ENCODE results near the gene FRG2.
"Not testable (repeated sequence)": the region's sequence is repeated elsewhere in the genome, so short reads cannot be mapped to it uniquely, and the experiment has no call there.

DNA sequence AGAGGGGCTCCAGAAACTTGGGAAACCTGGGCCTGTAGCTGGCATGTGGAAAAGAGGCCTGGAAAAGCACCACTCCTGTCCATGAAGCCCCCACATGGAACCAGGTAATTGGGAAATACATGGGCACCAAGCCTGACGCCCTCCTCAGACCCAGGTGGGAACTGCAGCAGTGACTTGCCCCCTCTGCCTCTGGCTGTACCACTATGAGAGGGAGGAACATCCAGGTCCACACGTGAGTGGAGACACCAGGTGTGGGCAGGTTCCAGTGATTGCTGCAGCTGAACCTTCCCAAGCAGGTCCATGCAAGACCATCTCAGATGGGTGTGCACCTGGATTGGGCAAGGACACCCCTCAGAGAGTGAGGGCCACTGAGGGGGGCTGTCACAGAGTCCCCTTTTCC lies 46.8 kb downstream of the FRG2 start:
- TF ChIP-seq, protein P1, sequence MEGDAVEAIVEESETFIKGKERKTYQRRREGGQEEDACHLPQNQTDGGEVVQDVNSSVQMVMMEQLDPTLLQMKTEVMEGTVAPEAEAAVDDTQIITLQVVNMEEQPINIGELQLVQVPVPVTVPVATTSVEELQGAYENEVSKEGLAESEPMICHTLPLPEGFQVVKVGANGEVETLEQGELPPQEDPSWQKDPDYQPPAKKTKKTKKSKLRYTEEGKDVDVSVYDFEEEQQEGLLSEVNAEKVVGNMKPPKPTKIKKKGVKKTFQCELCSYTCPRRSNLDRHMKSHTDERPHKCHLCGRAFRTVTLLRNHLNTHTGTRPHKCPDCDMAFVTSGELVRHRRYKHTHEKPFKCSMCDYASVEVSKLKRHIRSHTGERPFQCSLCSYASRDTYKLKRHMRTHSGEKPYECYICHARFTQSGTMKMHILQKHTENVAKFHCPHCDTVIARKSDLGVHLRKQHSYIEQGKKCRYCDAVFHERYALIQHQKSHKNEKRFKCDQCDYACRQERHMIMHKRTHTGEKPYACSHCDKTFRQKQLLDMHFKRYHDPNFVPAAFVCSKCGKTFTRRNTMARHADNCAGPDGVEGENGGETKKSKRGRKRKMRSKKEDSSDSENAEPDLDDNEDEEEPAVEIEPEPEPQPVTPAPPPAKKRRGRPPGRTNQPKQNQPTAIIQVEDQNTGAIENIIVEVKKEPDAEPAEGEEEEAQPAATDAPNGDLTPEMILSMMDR (IDR thresholded peaks at IDR 0.05; ENCODE audit: poor library complexity): not testable (repeated sequence)
- not testable (repeated sequence) for TF ChIP-seq EZH2 (IDR thresholded peaks at IDR 0.05; ENCODE audit: borderline replicate concordance)
